Bone marrow (tissue), 2 donors: ENCODE measurements around the gene CBX3.
A peak's percentile ranks its signal among the peaks of the same experiment; 100 is the strongest.
"Not testable (repeated sequence)": the region's sequence is repeated elsewhere in the genome, so short reads cannot be mapped to it uniquely, and the experiment has no call there.

ENCODE experiments used
- DNase-seq, 2 donors: peaks; one replicate each; lab custom pipeline; 2025; lab: John Stamatoyannopoulos, UW

Gene CBX3

GRCh38 chr7:26202019-26202990, 760 bp downstream of the CBX3 start:
- peak in 1 of 2 donors; percentile 60 for DNase-seq

GRCh38 chr7:26203016-26203415, 1.5 kb downstream of the CBX3 start:
- DNase-seq, result no peak

DNA sequence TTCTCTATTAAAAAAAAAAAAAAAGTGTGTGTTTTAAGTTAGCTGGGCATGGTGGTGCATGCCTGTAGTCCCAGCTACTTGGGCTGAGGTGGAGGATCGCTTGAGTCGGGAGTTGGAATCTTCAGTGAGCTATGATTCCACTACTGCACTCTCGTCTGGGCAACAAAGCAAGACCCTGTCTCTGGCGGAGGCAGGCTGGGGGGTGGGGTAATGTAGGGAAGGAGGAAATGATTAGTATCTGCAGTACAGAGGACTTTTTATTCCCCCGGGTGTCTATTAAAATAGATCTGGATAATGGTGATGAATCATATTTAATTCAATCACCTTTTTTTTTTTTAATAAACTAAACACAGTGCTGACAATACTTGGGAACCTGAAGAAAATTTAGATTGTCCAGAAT, 6.5 kb downstream of the CBX3 start:
- no peak for DNase-seq

DNA sequence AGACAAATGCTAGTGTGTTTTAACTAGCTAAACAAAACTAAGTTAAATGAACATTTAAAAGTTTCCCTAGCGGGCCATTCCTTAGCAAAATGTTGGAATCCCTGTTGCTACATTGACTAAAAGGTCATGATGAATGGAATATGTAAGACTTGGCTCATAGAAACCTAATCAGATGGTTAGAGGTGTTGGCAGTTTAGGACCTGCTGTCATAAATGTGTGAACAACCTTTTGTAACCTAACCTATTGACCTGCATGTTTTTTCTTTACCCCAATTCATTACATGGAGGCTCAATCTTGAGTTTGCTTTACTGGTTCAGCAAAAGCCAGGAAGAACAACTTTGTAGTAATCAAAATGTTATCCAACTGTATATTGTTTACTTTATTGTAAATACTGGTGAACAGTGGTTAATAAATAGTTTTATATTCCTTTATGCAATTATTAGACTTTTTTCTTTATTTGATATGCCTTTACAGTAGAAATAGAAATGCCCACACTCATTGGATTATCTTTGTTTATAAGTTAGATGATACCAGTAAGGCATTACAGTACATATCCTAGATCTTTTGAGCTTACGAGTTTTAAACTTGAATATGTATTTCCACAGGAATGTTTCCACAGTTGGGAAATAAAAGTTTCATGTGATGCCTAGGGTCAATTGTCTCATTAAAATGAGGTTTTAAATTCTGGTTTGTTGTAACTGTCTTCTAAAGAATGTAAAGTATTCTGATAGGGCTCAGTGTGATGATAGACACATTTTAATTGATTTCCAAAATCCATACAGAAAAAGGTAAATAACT, 11.6 kb downstream of the CBX3 start:
- DNase-seq, result no peak

- no peak for DNase-seq
Observed at GRCh38 chr7:26213807-26214515, 12.4 kb downstream of the CBX3 start.

DNA sequence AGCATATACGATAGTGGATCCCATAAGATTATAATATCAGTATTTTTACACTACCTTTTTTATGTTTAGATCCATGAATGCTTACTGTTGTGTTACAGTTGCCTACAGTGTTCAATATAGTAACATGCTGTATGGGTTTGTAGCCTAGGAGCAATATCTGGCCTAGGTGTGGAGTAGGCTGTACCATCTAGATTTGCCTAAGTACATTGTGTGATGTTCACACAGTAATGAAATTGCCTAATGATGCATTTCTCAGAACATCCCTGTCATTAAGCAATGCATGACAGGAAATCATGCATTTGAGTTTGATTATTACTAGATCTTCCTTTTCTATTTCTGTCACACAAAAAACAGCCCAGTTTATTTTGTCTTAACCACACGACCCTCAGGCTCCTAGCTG, 14.5 kb downstream of the CBX3 start:
- DNase-seq, result no peak

DNA sequence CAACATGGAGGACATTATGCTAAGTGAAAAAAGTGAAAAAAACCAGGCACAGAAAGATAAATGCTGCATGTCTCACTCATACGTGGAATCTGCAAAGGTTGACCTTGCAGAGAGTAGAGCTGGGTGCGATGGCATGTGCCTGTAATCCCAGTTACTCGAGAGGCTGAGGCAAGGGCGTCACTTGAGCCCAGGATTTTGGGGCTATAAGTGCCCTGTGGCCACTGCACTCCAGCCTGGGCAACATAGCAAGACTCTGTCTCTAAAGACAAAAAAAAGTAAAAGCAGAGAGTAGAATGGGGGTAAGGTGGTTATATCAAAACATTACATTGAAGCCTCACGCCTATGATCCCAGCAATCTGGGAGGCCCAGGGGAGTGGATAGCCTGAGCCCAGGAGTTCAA, 22.8 kb downstream of the CBX3 start:
- DNase-seq, result no peak

GRCh38 chr7:26227987-26228386, 26.4 kb downstream of the CBX3 start:
- DNase-seq, result no peak

- DNase-seq, result peak in 1 of 2 donors; percentile 51
Observed at GRCh38 chr7:26233902-26234511, 32.5 kb downstream of the CBX3 start.

GRCh38 chr7:26237035-26237807, 35.7 kb downstream of the CBX3 start:
- DNase-seq, result no peak

GRCh38 chr7:26238032-26238431, 36.5 kb downstream of the CBX3 start:
- no peak for DNase-seq

DNA sequence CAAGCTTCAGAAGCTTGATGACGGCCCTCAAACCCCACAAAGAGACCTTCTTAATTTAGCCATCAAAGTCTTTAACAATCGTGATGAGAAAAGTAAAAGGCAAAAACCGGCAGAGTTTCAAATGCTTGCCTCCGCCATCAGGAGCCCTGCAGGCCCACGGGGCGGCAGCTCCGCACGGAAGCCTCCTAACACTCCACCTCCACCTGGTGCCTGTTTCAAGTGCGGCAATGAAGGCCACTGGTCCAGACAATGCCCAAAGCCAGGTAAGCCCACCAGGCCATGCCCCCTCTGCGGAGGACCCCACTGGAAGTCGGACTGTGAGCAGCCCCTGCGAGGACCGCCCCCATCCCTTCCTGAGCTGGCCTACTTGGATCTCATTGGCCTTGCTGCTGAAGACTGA, 43.6 kb downstream of the CBX3 start:
- no peak for DNase-seq

- DNase-seq, result no peak
Observed at GRCh38 chr7:26250239-26250638, 48.7 kb downstream of the CBX3 start.

- not testable (repeated sequence) for DNase-seq
Observed at GRCh38 chr7:26261866-26262265, 60.3 kb downstream of the CBX3 start.
